Ascending aorta (tissue), 2 donors: ENCODE results near the gene DCP2. TPM values are rescaled to one million over a fixed set of nuclear protein-coding genes. Genes with fewer than 3 reads are reported as not detected.

Source experiments
- DNase-seq, 2 donors: peaks; one replicate each; pipeline ENCODE4 v3.0.0-alpha.2; 2019; ENCODE audit warnings: low spot score in 2 of 2
- H3K27ac ChIP-seq, 2 donors: fragments of 200-600 bp; sonication (generic); one replicate each; pipeline ENCODE4 v1.5.1; 2016 to 2017; ENCODE audit warnings: mild to moderate bottlenecking in 1 of 2
- H3K27me3 ChIP-seq: fragments of 200-600 bp; sonication (generic); one replicate; pipeline ENCODE4 v1.5.1; 2017
- H3K36me3 ChIP-seq, 2 donors: fragments of 200-600 bp; sonication (generic); one replicate each; pipeline ENCODE4 v1.5.1; 2016
- H3K4me1 ChIP-seq, 2 donors: fragments of 200-600 bp; sonication (generic); one replicate each; pipeline ENCODE4 v1.5.1; 2016 to 2017; ENCODE audit warnings: mild to moderate bottlenecking in 1 of 2
- H3K4me3 ChIP-seq, 2 donors: fragments of 200-600 bp; sonication (generic); one replicate each; pipeline ENCODE4 v1.5.1; 2016 to 2017; ENCODE audit warnings: mild to moderate bottlenecking in 1 of 2
- H3K9me3 ChIP-seq, 2 donors: fragments of 200-600 bp; sonication (generic); one replicate each; pipeline ENCODE4 v1.5.1; 2016
- CTCF ChIP-seq, 3 experiments: fragments of 200-600 bp in 2 of 3; fragments of 450-650 bp in 1 of 3; sonication (generic) in 2 of 3; IDR thresholded peaks; one replicate each; pipeline ENCODE4 v1.5.1; 2016 to 2019; ENCODE audit warnings: antibody characterized with exemption in 3 of 3, mild to moderate bottlenecking in 1 of 3, moderate library complexity in 1 of 3
- intact Hi-C: fragments of 100-400 bp; cut with DNase I; formaldehyde crosslinking; loops from one replicate; pipeline ENCODE4 v1.15.1; 2023
- total RNA-seq: library from RNA; depleted of rRNA; stranded (reverse); fragments of >200 nt; gene quantifications from one replicate; pipeline ENCODE4 v1.1.0, GENCODE V29; 2016

DCP2 gene
- 24.6 TPM for total RNA-seq

- H3K36me3 ChIP-seq, result no peaks in the 10 kb centered on the region
- no peaks in the 10 kb centered on the region for H3K9me3 ChIP-seq
- peak; percentile 89 to 97 for DNase-seq
- H3K27ac ChIP-seq, result peak within 1 kb of the TSS; percentile 87 to 92
- intact Hi-C loops, result loop anchor here (1.0 to 10.0 kb wide), 5 partner anchors 54 to 814 kb away; partner anchors contain the start of genes REEP5 and SRP19
- H3K27me3 ChIP-seq, result no peaks in the 10 kb centered on the region
- peak within 1 kb of the TSS; percentile 94 to 96 for H3K4me3 ChIP-seq
- no peak for TF ChIP-seq CTCF (IDR thresholded peaks at IDR 0.05)
- H3K4me1 ChIP-seq, result peaks cover 0 to 21% of the 10 kb centered on the region in 2 donors
These were observed at the start of gene DCP2 for GRCh38 chr5:112976432-112977309. TSS of gene DCP2 (plus strand) at chr5:112976798. CDS start at chr5:112976934, 136 bp downstream.

DNA sequence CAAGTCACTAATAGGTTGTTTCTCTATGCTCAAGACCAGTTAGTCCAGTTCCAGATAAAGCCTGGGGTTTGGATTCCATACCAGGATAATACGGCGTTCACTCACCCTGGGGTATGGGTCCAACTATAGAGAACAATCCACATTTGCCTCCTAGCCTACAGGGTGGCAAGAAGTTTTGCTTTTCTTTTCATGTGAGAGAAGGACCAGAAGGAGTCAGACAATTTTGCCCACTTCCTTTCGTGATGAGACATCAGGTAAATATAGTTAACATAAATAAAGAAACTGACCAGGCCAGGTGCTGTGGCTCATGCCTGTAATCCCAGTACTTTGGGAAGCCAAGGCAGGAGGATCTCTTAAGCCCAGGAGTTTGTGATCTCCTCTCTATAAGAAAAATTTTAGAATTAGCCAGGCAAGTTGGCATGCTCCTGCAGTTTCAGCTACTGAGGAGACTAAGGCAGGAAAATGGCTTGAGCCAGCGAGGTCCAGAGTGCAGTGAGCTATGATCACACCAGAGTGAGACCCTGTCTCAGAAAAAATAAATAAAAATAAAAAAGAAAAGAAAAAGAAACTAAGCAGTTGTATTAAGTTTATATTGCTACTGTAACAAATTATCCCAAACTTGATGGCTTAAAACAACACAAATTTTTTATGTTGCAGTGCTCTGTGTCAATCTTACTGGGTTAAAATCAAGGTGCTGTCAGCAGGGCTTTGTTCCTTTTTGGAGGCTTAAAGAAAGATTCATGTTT, 47.1 kb upstream of the DCP2 start:
- Histone ChIP-seq H3K9me3 (no peaks in the 10 kb centered on the region), H3K4me3 (no peak overlapping the region), H3K4me1 (no peaks in the 10 kb centered on the region), H3K27me3 (no peaks in the 10 kb centered on the region), H3K36me3 (no peaks in the 10 kb centered on the region), H3K27ac (no peak overlapping the region)
- DNase-seq, result no peak
- TF ChIP-seq CTCF (IDR thresholded peaks at IDR 0.05), result no peak
- intact Hi-C loops, result no loop called here

GRCh38 chr5:112930082-112930344, 46.6 kb upstream of the DCP2 start:
- no peaks in the 10 kb centered on the region for H3K27me3 ChIP-seq
- H3K4me1 ChIP-seq, result no peaks in the 10 kb centered on the region
- DNase-seq, result no peak
- no peak overlapping the region for H3K4me3 ChIP-seq
- no peaks in the 10 kb centered on the region for H3K36me3 ChIP-seq
- TF ChIP-seq CTCF (IDR thresholded peaks at IDR 0.05), result no peak
- intact Hi-C loops, result no loop called here
- H3K9me3 ChIP-seq, result no peaks in the 10 kb centered on the region
- H3K27ac ChIP-seq, result no peak overlapping the region

DNA sequence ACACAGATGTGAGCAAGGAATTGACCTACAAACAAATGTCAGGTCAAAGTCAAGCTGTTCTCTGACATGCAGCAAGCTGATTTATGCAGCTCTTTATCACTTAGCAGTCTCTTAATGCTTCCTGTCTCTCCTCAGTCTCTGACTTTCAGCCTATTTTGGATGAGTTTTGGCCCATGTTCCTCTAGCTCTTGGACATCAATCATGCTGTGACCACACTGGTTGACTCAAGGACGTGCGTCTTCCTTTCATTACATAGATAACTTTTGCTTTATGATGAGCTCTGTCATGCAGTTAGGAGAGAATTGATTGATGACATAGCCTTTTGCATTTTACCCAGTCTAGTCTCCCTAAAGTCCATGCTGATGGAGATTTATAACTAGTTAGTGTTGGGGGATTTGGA, 45.1 kb upstream of the DCP2 start:
- no peaks in the 10 kb centered on the region for H3K4me1 ChIP-seq
- H3K27me3 ChIP-seq, result no peaks in the 10 kb centered on the region
- H3K9me3 ChIP-seq, result no peaks in the 10 kb centered on the region
- H3K4me3 ChIP-seq, result no peak overlapping the region
- DNase-seq, result no peak
- no peaks in the 10 kb centered on the region for H3K36me3 ChIP-seq
- no peak for TF ChIP-seq CTCF (IDR thresholded peaks at IDR 0.05)
- no peak overlapping the region for H3K27ac ChIP-seq
- intact Hi-C loops, result no loop called here

DNA sequence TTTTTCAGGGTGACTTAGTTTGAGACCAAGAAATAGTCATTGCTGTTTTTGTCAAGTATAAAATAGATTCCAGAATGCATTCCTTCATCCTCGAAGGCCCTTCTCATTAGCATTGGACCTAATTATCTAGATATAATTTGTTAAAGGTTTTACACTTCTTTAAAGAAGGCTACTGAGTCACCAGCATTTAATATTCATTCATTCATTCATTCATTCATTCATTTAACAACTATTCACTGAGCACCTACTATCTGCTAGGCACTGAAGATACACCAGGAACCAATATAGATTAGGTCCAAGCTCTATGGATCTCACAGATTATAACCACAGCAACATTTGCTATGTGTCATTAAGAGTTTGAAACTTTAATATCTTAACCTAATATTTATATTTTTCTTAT, 43.5 kb upstream of the DCP2 start:
- H3K9me3 ChIP-seq, result no peaks in the 10 kb centered on the region
- no peak for TF ChIP-seq CTCF (IDR thresholded peaks at IDR 0.05)
- H3K4me3 ChIP-seq, result no peak overlapping the region
- intact Hi-C loops, result no loop called here
- no peaks in the 10 kb centered on the region for H3K27me3 ChIP-seq
- no peak overlapping the region for H3K27ac ChIP-seq
- DNase-seq, result no peak
- no peaks in the 10 kb centered on the region for H3K4me1 ChIP-seq
- no peaks in the 10 kb centered on the region for H3K36me3 ChIP-seq
